K562 (cell line): ENCODE measurements around the gene PLEKHM1. TPM values are rescaled to one million over a fixed set of nuclear protein-coding genes. Genes with fewer than 3 reads are reported as not detected.
A peak's percentile ranks its signal among the peaks of the same experiment; 100 is the strongest.

Source experiments
- ATAC-seq: fragments of 200-7000 bp; cut with Tn5 transposase; 3 replicates; pipeline ENCODE4 v1.9.1; 2020; ENCODE audit warnings: moderate library complexity
- BruUV-seq: library from RNA; stranded (reverse); fragments of 400-500 nt; replicated peaks from 2 replicates; lab custom pipeline; 2021; lab: Mats Ljungman, UMichigan
- CTCF ChIA-PET: fragments of 300-600 bp; formaldehyde crosslinking; extraction: SDS; loops from one replicate; lab custom pipeline; 2021; ENCODE audit warnings: low intra/inter-chr PET ratio; lab: Yijun Ruan, JAX
- POLR2A ChIA-PET: fragments of 300-600, 350-650 bp; sonication (Branson Sonifier 250); formaldehyde crosslinking; extraction: SDS; loops from one replicate; lab custom pipeline; 2021; ENCODE audit warnings: antibody characterized with exemption, inconsistent platforms; lab: Yijun Ruan, JAX
- DNase-seq, 4 experiments: peaks; one replicate each; pipeline versions ENCODE4 v3.0.0 to v3.0.0-alpha.2; 2011 to 2018; ENCODE audit warnings: low spot score in 3 of 4, mixed read lengths in 3 of 4; ENCODE audit errors: extremely low read depth in 1 of 4
- FAIRE-seq: peaks from 2 replicates; lab custom pipeline; 2011; peaks lifted over from hg19 to GRCh38; lab: Jason Lieb, UNC
- H2AFZ ChIP-seq: 2 replicates; pipeline ENCODE4 v1.6.0; 2011; ENCODE audit warnings: low read depth, low read length, control low read depth, inconsistent platforms
- H3K27ac ChIP-seq: fragments of 200-600 bp; 3 replicates; pipeline ENCODE4 v1.8.0; 2011; ENCODE audit warnings: low read depth, mild to moderate bottlenecking, control low read depth, inconsistent platforms, low read length, moderate library complexity, mixed read lengths; ENCODE audit errors: extremely low read depth
- H3K27me3 ChIP-seq, 2 experiments: fragments of 300-600 bp in 1 of 2; 2 replicates in 1 of 2; 3 replicates in 1 of 2; pipeline versions ENCODE4 v1.6.0 to v1.8.0; 2011; ENCODE audit warnings: inconsistent platforms in 2 of 2, low read length in 2 of 2, mild to moderate bottlenecking in 1 of 2, mixed read lengths in 1 of 2, moderate library complexity in 1 of 2; ENCODE audit not compliant: control insufficient read depth in 2 of 2, insufficient read depth in 2 of 2
- H3K36me3 ChIP-seq: fragments of 300-600 bp; 3 replicates; pipeline ENCODE4 v1.8.0; 2011; ENCODE audit warnings: mild to moderate bottlenecking, low read length, inconsistent platforms; ENCODE audit not compliant: control insufficient read depth, insufficient read depth
- H3K4me1 ChIP-seq, 2 experiments: fragments of 200-600 bp in 1 of 2; replicated peaks in 1 of 2; 2 replicates in 1 of 2; 3 replicates in 1 of 2; pipeline versions ENCODE4 v1.5.1 to v1.8.0; 2011; ENCODE audit warnings: inconsistent platforms in 2 of 2, low read length in 2 of 2, mild to moderate bottlenecking in 1 of 2, mixed read lengths in 1 of 2, moderate library complexity in 1 of 2; ENCODE audit not compliant: control insufficient read depth in 2 of 2, insufficient read depth in 2 of 2
- H3K4me2 ChIP-seq: 2 replicates; pipeline ENCODE4 v1.6.1; 2011; ENCODE audit warnings: low read length, control low read depth, inconsistent platforms, mixed read lengths; ENCODE audit not compliant: insufficient read depth
- H3K4me3 ChIP-seq: fragments of 200-600 bp; sonication (generic), shearing (Covaris generic); 2 replicates; pipeline ENCODE4 v1.5.1; 2016; ENCODE audit warnings: control low read depth, inconsistent platforms
- H3K79me2 ChIP-seq: fragments of 200-600 bp; 3 replicates; pipeline ENCODE4 v1.8.0; 2011; ENCODE audit warnings: low read length, inconsistent platforms; ENCODE audit not compliant: control insufficient read depth, insufficient read depth
- H3K9ac ChIP-seq, 2 experiments: 2 replicates each; pipeline versions ENCODE4 v1.6.0 to v1.6.1; 2011; ENCODE audit warnings: low read depth in 2 of 2, low read length in 2 of 2, control low read depth in 1 of 2, inconsistent platforms in 1 of 2, mild to moderate bottlenecking in 1 of 2, mixed read lengths in 1 of 2; ENCODE audit not compliant: insufficient read depth in 1 of 2
- H3K9me1 ChIP-seq: one replicate; pipeline ENCODE4 v1.6.0; 2011; ENCODE audit warnings: inconsistent platforms, mild to moderate bottlenecking, low read length, moderate library complexity; ENCODE audit not compliant: control insufficient read depth, insufficient read depth
- H3K9me3 ChIP-seq: replicated peaks from 2 replicates; pipeline ENCODE4 v1.5.1; 2011; ENCODE audit warnings: low read depth, low read length, inconsistent platforms; ENCODE audit not compliant: control insufficient read depth, insufficient read depth
- H4K20me1 ChIP-seq: replicated peaks from 2 replicates; pipeline ENCODE4 v1.6.1; 2011; ENCODE audit warnings: low read length, inconsistent platforms, mixed read lengths; ENCODE audit not compliant: control insufficient read depth, insufficient read depth
- BCL6 ChIP-seq: fragments of 250-450 bp; sonication (Bioruptor Pico); IDR thresholded peaks from 2 replicates; pipeline ENCODE4 v1.4.0; 2020
- CCNT2 ChIP-seq: IDR thresholded peaks from 2 replicates; pipeline ENCODE4 v1.6.1; 2011; ENCODE audit warnings: borderline replicate concordance, low read depth, mild to moderate bottlenecking, moderate library complexity, mixed read lengths, low read length; ENCODE audit not compliant: insufficient read length; ENCODE audit errors: extremely low read depth
- CREB1 ChIP-seq, 2 experiments: sonication (generic) in 1 of 2; formaldehyde crosslinking in 1 of 2; IDR thresholded peaks; 2 replicates each; pipeline versions ENCODE4 v1.6.1 to v1.8.0; 2012 to 2022; ENCODE audit warnings: inconsistent platforms in 1 of 2, mild to moderate bottlenecking in 1 of 2, missing genetic modification reagents in 1 of 2, moderate library complexity in 1 of 2
- GTF2E2 ChIP-seq: fragments of 200-800 bp; sonication (Bioruptor generic); IDR thresholded peaks from 2 replicates; pipeline ENCODE4 v1.6.1; 2016; ENCODE audit warnings: missing genetic modification characterization, missing compliant biosample characterization
- GTF3C2 ChIP-seq: IDR thresholded peaks from 3 replicates; pipeline ENCODE4 v1.6.1; 2011; ENCODE audit warnings: borderline replicate concordance, mild to moderate bottlenecking, moderate library complexity; ENCODE audit not compliant: insufficient read length; ENCODE audit errors: extremely low read depth
- HDAC1 ChIP-seq, 2 experiments: fragments of 450-650 bp; IDR thresholded peaks; 2 replicates each; pipeline ENCODE4 v1.6.1; 2016 to 2017; ENCODE audit warnings: inconsistent platforms in 1 of 2, mild to moderate bottlenecking in 1 of 2, moderate library complexity in 1 of 2
- HNRNPK ChIP-seq: fragments of 200-400 bp; formaldehyde crosslinking; IDR thresholded peaks from one replicate; pipeline ENCODE4 v1.6.1; 2018; ENCODE audit warnings: mild to moderate bottlenecking, low read depth, low read length; ENCODE audit not compliant: poor library complexity, severe bottlenecking
- MAFG ChIP-seq: fragments of 450-650 bp; conservative IDR thresholded peaks from 2 replicates; pipeline ENCODE4 v1.6.1; 2016; ENCODE audit warnings: missing genetic modification characterization, missing compliant biosample characterization
- MCM2 ChIP-seq: fragments of 450-650 bp; IDR thresholded peaks from 2 replicates; pipeline ENCODE4 v1.6.1; 2017; ENCODE audit warnings: low read depth, mild to moderate bottlenecking
- MIER1 ChIP-seq: fragments of 450-650 bp; IDR thresholded peaks from 2 replicates; pipeline ENCODE4 v1.6.1; 2016; ENCODE audit warnings: antibody characterized with exemption, mild to moderate bottlenecking, low read depth
- MTF1 ChIP-seq: fragments of 250-450 bp; sonication (Bioruptor Pico); IDR thresholded peaks from 2 replicates; pipeline ENCODE4 v1.9.0; 2021; ENCODE audit warnings: moderate library complexity, mild to moderate bottlenecking, inconsistent platforms, borderline replicate concordance
- MYNN ChIP-seq, 2 experiments: sonication (generic); formaldehyde crosslinking in 1 of 2; IDR thresholded peaks; 2 replicates each; pipeline versions ENCODE4 v1.5.0 to v1.6.1; 2016 to 2020; ENCODE audit warnings: antibody characterized with exemption in 1 of 2, missing genetic modification reagents in 1 of 2
- PHB2 ChIP-seq: fragments of 450-650 bp; IDR thresholded peaks from 2 replicates; pipeline ENCODE4 v1.6.1; 2017; ENCODE audit warnings: low read depth
- SAP30 ChIP-seq: fragments of 200-600 bp; sonication (generic); IDR thresholded peaks from 2 replicates; pipeline ENCODE4 v1.6.1; 2012; ENCODE audit warnings: borderline replicate concordance, low read depth, mild to moderate bottlenecking, moderate library complexity, low read length, control low read depth, inconsistent platforms; ENCODE audit not compliant: insufficient read depth, poor library complexity, severe bottlenecking
- SNIP1 ChIP-seq: fragments of 450-650 bp; IDR thresholded peaks from 2 replicates; pipeline ENCODE4 v1.7.1; 2017; ENCODE audit warnings: low read depth, mild to moderate bottlenecking
- STAT5B ChIP-seq: fragments of 250-450 bp; sonication (Bioruptor Pico); IDR thresholded peaks from 2 replicates; pipeline ENCODE4 v1.8.0; 2021; ENCODE audit warnings: mild to moderate bottlenecking, inconsistent platforms
- WGBS: fragments of 100-300 bp; shearing (Covaris generic); methylation state at CpG from one replicate; pipeline ENCODE4 v1.1.6; 2016; ENCODE audit warnings: low coverage, mixed read lengths; ENCODE audit not compliant: insufficient coverage; ENCODE audit errors: missing lambda C conversion rate; 5-methylcytosine and 5-hydroxymethylcytosine counted together
- in situ Hi-C: fragments of 300-500 bp; cut with MboI; formaldehyde crosslinking; loops from 4 replicates; pipeline ENCODE4 v1.15.0; 2018; ENCODE audit warnings: inconsistent platforms, mixed read lengths
- intact Hi-C: fragments of 100-400 bp; cut with micrococcal nuclease; formaldehyde crosslinking; loops from 2 replicates; pipeline ENCODE4 v1.14.2; 2022
- polyA plus RNA-seq, 8 experiments: library from polyadenylated mRNA; depleted of rRNA in 4 of 8; stranded (reverse) in 5 of 8; unstranded in 3 of 8; fragments of >200 nt; fragmentation: Nextera tagmentation in 2 of 8; fragmentation: Illumina TruSeq in 1 of 8; extraction: Ambion mirVana in 2 of 8; extraction: Trizol in 1 of 8; gene quantifications; 2 replicates each; pipeline versions ENCODE4 v1.2.1 to v1.2.3, GENCODE V29; 2011 to 2014; ENCODE audit warnings: inconsistent platforms in 1 of 8, missing spikeins in 1 of 8
- total RNA-seq, 7 experiments: library from RNA; depleted of rRNA in 6 of 7; stranded (reverse); fragments of >200 nt in 6 of 7; fragmentation: Illumina TruSeq in 2 of 7; extraction: Trizol in 2 of 7; gene quantifications; 2 replicates each; pipeline versions ENCODE4 v1.2.1 to v1.2.3, GENCODE V29; 2011 to 2021; ENCODE audit warnings: low replicate concordance in 1 of 7

Gene PLEKHM1
- total and polyA plus RNA-seq, 9 of the 15 experiments (the other 6 are each of a cell fraction or from before 2014, with no cell fraction given): 0.13 to 23.3 (median 5.7) TPM

DNA sequence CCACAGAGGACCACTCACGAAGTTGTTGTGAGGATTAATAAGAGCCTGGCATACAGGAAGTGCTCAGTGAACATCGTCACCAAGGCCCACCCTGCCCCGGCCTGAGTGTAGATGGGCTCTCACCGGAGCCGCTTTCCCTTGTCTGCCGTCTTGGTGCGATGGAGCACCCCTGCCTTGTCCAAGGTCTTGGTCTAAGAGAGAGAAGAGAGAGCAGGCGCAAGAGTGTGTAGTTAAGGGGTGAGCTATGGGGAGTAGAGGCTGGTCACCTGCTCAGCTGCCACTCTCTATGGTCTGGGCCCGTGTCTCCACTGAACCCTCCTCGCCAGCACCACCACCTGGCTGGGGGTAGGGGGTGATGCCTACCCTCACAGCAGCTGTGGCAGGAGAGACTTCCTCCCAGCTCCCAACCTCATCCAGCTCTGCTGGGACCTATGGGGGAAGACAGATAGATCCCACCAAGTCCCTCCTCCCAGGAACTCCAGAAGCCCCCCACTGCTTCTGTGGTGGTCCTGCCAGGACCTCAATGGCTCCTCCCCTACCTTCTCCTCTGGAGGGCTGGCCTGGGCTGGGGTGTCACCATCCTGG, 86.5 kb downstream of the PLEKHM1 start:
- POLR2A ChIA-PET: interaction anchor here (0.9 to 1.2 kb wide), 2 partner anchors 126 to 255 kb away, joined by 3 read pairs; no protein-coding TSS in a partner anchor
- 73% methylated on average over 10 of the region's 10 CpGs for WGBS
- H3K27ac ChIP-seq: no peak overlapping the region
- BruUV-seq: no TSS peak
- no peak overlapping the region for H3K4me3 ChIP-seq
- DNase-seq (no peak), ATAC-seq (no peak), FAIRE-seq (no peak)
- in situ Hi-C loops (loop anchor here (25.0 kb wide), 1 partner anchor 433 kb away; the partner anchor contains the start of gene SPPL2C), intact Hi-C loops (no loop called here)
- H3K9ac ChIP-seq: 0 out of 4 replicates have a peak overlapping the region, but pooled peaks of 1 of the 2 experiments have one; percentile 9
- no peak overlapping the region for H2AFZ ChIP-seq
- peaks cover under 1% of the 10 kb centered on the region; the same call in 1 of the 2 replicates for H4K20me1 ChIP-seq
- no peaks in the 10 kb centered on the region for H3K36me3 ChIP-seq
- TF ChIP-seq BCL6: no peak
- TF ChIP-seq HNRNPK: no peak
- TF ChIP-seq MCM2: no peak
- no peak for TF ChIP-seq HDAC1 (IDR thresholded peaks at IDR 0.05)
- TF ChIP-seq MAFG (tag): no peak
- no peak for TF ChIP-seq GTF3C2
- no peak for TF ChIP-seq PHB2
- TF ChIP-seq CREB1 (IDR thresholded peaks at IDR 0.05): no peak
- TF ChIP-seq CREB1 (CRISPR knock-in tag; IDR thresholded peaks at IDR 0.05): no peak
- TF ChIP-seq CCNT2: no peak
- TF ChIP-seq MYNN (IDR thresholded peaks at IDR 0.05): no peak
- no peak for TF ChIP-seq MYNN (CRISPR knock-in tag; IDR thresholded peaks at IDR 0.05)
- no peak for TF ChIP-seq STAT5B (CRISPR knock-in tag)
- TF ChIP-seq MIER1: no peak
- no peak for TF ChIP-seq SNIP1
- no peak for TF ChIP-seq MTF1 (CRISPR knock-in tag)
- no peak for TF ChIP-seq SAP30
- no peak for TF ChIP-seq GTF2E2
- H3K79me2 ChIP-seq: no peaks in the 10 kb centered on the region
- H3K9me3 ChIP-seq: no peaks in the 10 kb centered on the region
- no peaks in the 10 kb centered on the region; a peak in 1 of 5 replicates for H3K27me3 ChIP-seq
- CTCF ChIA-PET: no interaction called here
- no peaks in the 10 kb centered on the region for H3K9me1 ChIP-seq
- H3K4me2 ChIP-seq: no peak overlapping the region
- peaks cover 2 to 14% of the 10 kb centered on the region in 2 experiments; a peak in 4 of 5 replicates for H3K4me1 ChIP-seq
